Measurements from ENCODE around the gene TNFRSF1B.

The TNFRSF1B gene

GRCh38 chr1:12164210-12164609 lies 2.6 kb upstream of the TNFRSF1B start:
- H3K9ac ChIP-seq (ENCODE audit: low read depth, low read length, poor library complexity), result peak overlapping the region; percentile 3
- no peaks in the 10 kb centered on the region for H3K36me3 ChIP-seq (replicated peaks in 1 of 2; ENCODE audit: control insufficient read depth in 2 of 2, insufficient read depth in 2 of 2, low read length in 2 of 2)
- no peak overlapping the region for H2BK12ac ChIP-seq (ENCODE audit: low read length)
- H4K91ac ChIP-seq (ENCODE audit: low read depth, low read length, poor library complexity), result no peak overlapping the region
- no CpG with 5 or more reads among the region's 5 CpGs for WGBS, 2 donors (ENCODE audit: extremely low coverage in 2 of 2, insufficient read length in 2 of 2, insufficient replicate concordance in 1 of 2)
- no peak overlapping the region for H3K27ac ChIP-seq (replicated peaks; ENCODE audit: low read length)
- H2AFZ ChIP-seq (ENCODE audit: low read length), result no peak overlapping the region
- peak overlapping the region; percentile 9 for H3K23ac ChIP-seq (ENCODE audit: low read depth, low read length, poor library complexity)
- H3K4me1 ChIP-seq (ENCODE audit: control insufficient read depth in 2 of 2, insufficient read depth in 1 of 2, low read depth in 1 of 2, low read length in 2 of 2), result peaks cover 8 to 12% of the 10 kb centered on the region in 2 donors
- no peak overlapping the region for H2BK5ac ChIP-seq (ENCODE audit: low read length)
- peak overlapping the region; percentile 15 for H3K18ac ChIP-seq (ENCODE audit: low read length)
- H2AK5ac ChIP-seq (ENCODE audit: low read depth, low read length), result peak overlapping the region; percentile 74
- H3K4me2 ChIP-seq (ENCODE audit: insufficient read depth, low read length, poor library complexity, severe bottlenecking), result no peak overlapping the region
- H3K4me3 ChIP-seq (ENCODE audit: low read length in 2 of 2), result no peak overlapping the region
- H4K8ac ChIP-seq (ENCODE audit: low read depth, low read length), result no peak overlapping the region
- no peak overlapping the region for H3K14ac ChIP-seq (ENCODE audit: low read length)
- peak overlapping the region; percentile 70 for H2BK15ac ChIP-seq (ENCODE audit: low read length)
- no peak overlapping the region for H2BK120ac ChIP-seq (ENCODE audit: low read depth, low read length)
- H3K27me3 ChIP-seq (ENCODE audit: control insufficient read depth in 3 of 3, insufficient read depth in 3 of 3, low read depth in 1 of 3, low read length in 3 of 3), result peaks cover 7 to 62% (median 23%) of the 10 kb centered on the region in 3 experiments
- H3K4ac ChIP-seq (ENCODE audit: low read length), result no peak overlapping the region
- H3K79me1 ChIP-seq (ENCODE audit: low read depth, low read length), result no peaks in the 10 kb centered on the region
- no peak for DNase-seq (ENCODE audit: low spot score)
- H3K9me3 ChIP-seq (replicated peaks in 1 of 2; ENCODE audit: control insufficient read depth in 2 of 2, insufficient read depth in 1 of 2, low read depth in 1 of 2, low read length in 2 of 2), result no peaks in the 10 kb centered on the region

- Histone ChIP-seq H3K27ac (replicated peaks; ENCODE audit: low read length) (no peak overlapping the region), H3K14ac (ENCODE audit: low read length) (no peak overlapping the region), H2AK5ac (ENCODE audit: low read depth, low read length) (peak overlapping the region; percentile 51), H2AFZ (ENCODE audit: low read length) (no peak overlapping the region), H3K4me3 (ENCODE audit: low read length in 2 of 2) (no peak overlapping the region), H3K4ac (ENCODE audit: low read length) (no peak overlapping the region), H3K4me2 (ENCODE audit: insufficient read depth, low read length, poor library complexity, severe bottlenecking) (no peak overlapping the region), H3K27me3 (ENCODE audit: control insufficient read depth in 3 of 3, insufficient read depth in 3 of 3, low read depth in 1 of 3, low read length in 3 of 3) (peaks cover 7 to 70% (median 23%) of the 10 kb centered on the region in 3 experiments), H3K18ac (ENCODE audit: low read length) (peak overlapping the region; percentile 54), H3K36me3 (replicated peaks in 1 of 2; ENCODE audit: control insufficient read depth in 2 of 2, insufficient read depth in 2 of 2, low read length in 2 of 2) (no peaks in the 10 kb centered on the region), H2BK15ac (ENCODE audit: low read length) (peak overlapping the region; percentile 35), H3K79me1 (ENCODE audit: low read depth, low read length) (no peaks in the 10 kb centered on the region), H3K23ac (ENCODE audit: low read depth, low read length, poor library complexity) (peak overlapping the region; percentile 26), H4K8ac (ENCODE audit: low read depth, low read length) (no peak overlapping the region), H2BK12ac (ENCODE audit: low read length) (no peak overlapping the region), H3K9me3 (replicated peaks in 1 of 2; ENCODE audit: control insufficient read depth in 2 of 2, insufficient read depth in 1 of 2, low read depth in 1 of 2, low read length in 2 of 2) (no peaks in the 10 kb centered on the region), H3K4me1 (ENCODE audit: control insufficient read depth in 2 of 2, insufficient read depth in 1 of 2, low read depth in 1 of 2, low read length in 2 of 2) (peaks cover 8 to 12% of the 10 kb centered on the region in 2 donors), H2BK5ac (ENCODE audit: low read length) (no peak overlapping the region), H3K9ac (ENCODE audit: low read depth, low read length, poor library complexity) (no peak overlapping the region), H4K91ac (ENCODE audit: low read depth, low read length, poor library complexity) (no peak overlapping the region), H2BK120ac (ENCODE audit: low read depth, low read length) (no peak overlapping the region)
- no CpG with 5 or more reads among the region's 4 CpGs for WGBS, 2 donors (ENCODE audit: extremely low coverage in 2 of 2, insufficient read length in 2 of 2, insufficient replicate concordance in 1 of 2)
- no peak for DNase-seq (ENCODE audit: low spot score)
Measured at GRCh38 chr1:12165342-12165741, 1.4 kb upstream of the TNFRSF1B start.

- no peak overlapping the region for H2AFZ ChIP-seq (ENCODE audit: low read length)
- no peak overlapping the region for H3K4me3 ChIP-seq (ENCODE audit: low read length in 2 of 2)
- H4K8ac ChIP-seq (ENCODE audit: low read depth, low read length), result no peak overlapping the region
- no CpG with 5 or more reads among the region's 33 CpGs for WGBS, 2 donors (ENCODE audit: extremely low coverage in 2 of 2, insufficient read length in 2 of 2, insufficient replicate concordance in 1 of 2)
- no peak overlapping the region for H2BK120ac ChIP-seq (ENCODE audit: low read depth, low read length)
- H2BK12ac ChIP-seq (ENCODE audit: low read length), result no peak overlapping the region
- peak overlapping the region; percentile 77 for H2BK5ac ChIP-seq (ENCODE audit: low read length)
- peaks cover 5 to 12% of the 10 kb centered on the region in 2 donors for H3K4me1 ChIP-seq (ENCODE audit: control insufficient read depth in 2 of 2, insufficient read depth in 1 of 2, low read depth in 1 of 2, low read length in 2 of 2)
- peak overlapping the region; percentile 33 for H2AK5ac ChIP-seq (ENCODE audit: low read depth, low read length)
- peak overlapping the region; percentile 82 for H3K23ac ChIP-seq (ENCODE audit: low read depth, low read length, poor library complexity)
- H3K9me3 ChIP-seq (replicated peaks in 1 of 2; ENCODE audit: control insufficient read depth in 2 of 2, insufficient read depth in 1 of 2, low read depth in 1 of 2, low read length in 2 of 2), result no peaks in the 10 kb centered on the region
- H3K27ac ChIP-seq (replicated peaks; ENCODE audit: low read length), result no peak overlapping the region
- peak overlapping the region; percentile 16 for H4K91ac ChIP-seq (ENCODE audit: low read depth, low read length, poor library complexity)
- peaks cover 7 to 67% (median 23%) of the 10 kb centered on the region in 3 experiments for H3K27me3 ChIP-seq (ENCODE audit: control insufficient read depth in 3 of 3, insufficient read depth in 3 of 3, low read depth in 1 of 3, low read length in 3 of 3)
- H3K14ac ChIP-seq (ENCODE audit: low read length), result peak overlapping the region; percentile 43
- peak overlapping the region; percentile 70 for H2BK15ac ChIP-seq (ENCODE audit: low read length)
- peak overlapping the region; percentile 15 for H3K4ac ChIP-seq (ENCODE audit: low read length)
- no peak overlapping the region for H3K9ac ChIP-seq (ENCODE audit: low read depth, low read length, poor library complexity)
- no peaks in the 10 kb centered on the region for H3K36me3 ChIP-seq (replicated peaks in 1 of 2; ENCODE audit: control insufficient read depth in 2 of 2, insufficient read depth in 2 of 2, low read length in 2 of 2)
- no peak for DNase-seq (ENCODE audit: low spot score)
- H3K79me1 ChIP-seq (ENCODE audit: low read depth, low read length), result no peaks in the 10 kb centered on the region
- H3K18ac ChIP-seq (ENCODE audit: low read length), result peak overlapping the region; percentile 98
- H3K4me2 ChIP-seq (ENCODE audit: insufficient read depth, low read length, poor library complexity, severe bottlenecking), result peak overlapping the region; percentile 14
Measured at GRCh38 chr1:12167493-12168429, 970 bp downstream of the TNFRSF1B start.

- Histone ChIP-seq H3K27ac (replicated peaks; ENCODE audit: low read length) (no peak overlapping the region), H3K27me3 (ENCODE audit: control insufficient read depth in 3 of 3, insufficient read depth in 3 of 3, low read depth in 1 of 3, low read length in 3 of 3) (peaks cover 7 to 64% (median 23%) of the 10 kb centered on the region in 3 experiments), H3K18ac (ENCODE audit: low read length) (no peak overlapping the region), H3K9ac (ENCODE audit: low read depth, low read length, poor library complexity) (no peak overlapping the region), H2BK120ac (ENCODE audit: low read depth, low read length) (no peak overlapping the region), H2AFZ (ENCODE audit: low read length) (no peak overlapping the region), H3K4me3 (ENCODE audit: low read length in 2 of 2) (no peak overlapping the region), H4K8ac (ENCODE audit: low read depth, low read length) (no peak overlapping the region), H4K91ac (ENCODE audit: low read depth, low read length, poor library complexity) (peak overlapping the region; percentile 16), H3K4ac (ENCODE audit: low read length) (no peak overlapping the region), H3K36me3 (replicated peaks in 1 of 2; ENCODE audit: control insufficient read depth in 2 of 2, insufficient read depth in 2 of 2, low read length in 2 of 2) (no peaks in the 10 kb centered on the region), H3K14ac (ENCODE audit: low read length) (peak overlapping the region; percentile 4), H2AK5ac (ENCODE audit: low read depth, low read length) (peak overlapping the region; percentile 33), H3K23ac (ENCODE audit: low read depth, low read length, poor library complexity) (peak overlapping the region; percentile 47), H3K79me1 (ENCODE audit: low read depth, low read length) (no peaks in the 10 kb centered on the region), H3K4me1 (ENCODE audit: control insufficient read depth in 2 of 2, insufficient read depth in 1 of 2, low read depth in 1 of 2, low read length in 2 of 2) (peaks cover 5 to 12% of the 10 kb centered on the region in 2 donors), H3K9me3 (replicated peaks in 1 of 2; ENCODE audit: control insufficient read depth in 2 of 2, insufficient read depth in 1 of 2, low read depth in 1 of 2, low read length in 2 of 2) (no peaks in the 10 kb centered on the region), H2BK5ac (ENCODE audit: low read length) (peak overlapping the region; percentile 31), H2BK15ac (ENCODE audit: low read length) (no peak overlapping the region), H2BK12ac (ENCODE audit: low read length) (no peak overlapping the region), H3K4me2 (ENCODE audit: insufficient read depth, low read length, poor library complexity, severe bottlenecking) (no peak overlapping the region)
- no CpG with 5 or more reads among the region's 17 CpGs for WGBS, 2 donors (ENCODE audit: extremely low coverage in 2 of 2, insufficient read length in 2 of 2, insufficient replicate concordance in 1 of 2)
- DNase-seq (ENCODE audit: low spot score), result no peak
Measured at GRCh38 chr1:12168451-12169160, 1.8 kb downstream of the TNFRSF1B start.

All from neuronal stem cell (in vitro differentiated cells).